ENCODE measurements around the gene CXCL14. TPM values are rescaled to one million over a fixed set of nuclear protein-coding genes. Genes with fewer than 3 reads are reported as not detected.

Gene CXCL14
- total RNA-seq, 2 donors from 2014 or later: 2.2 to 2.4 TPM

- H3K36me3 ChIP-seq: no peaks in the 10 kb centered on the region
- WGBS: 90% methylated on average over 9 of the region's 9 CpGs
- intact Hi-C loops (cut with DNase I): no loop called here
- H3K4me1 ChIP-seq (replicated peaks): no peaks in the 10 kb centered on the region
- no peak for TF ChIP-seq CTCF (IDR thresholded peaks at IDR 0.05)
- no peak for TF ChIP-seq POLR2AphosphoS5 (IDR thresholded peaks at IDR 0.05)
- no peak for TF ChIP-seq POLR2A (IDR thresholded peaks at IDR 0.05)
- no peak for DNase-seq (ENCODE audit: low spot score)
- no peaks in the 10 kb centered on the region for H3K9me3 ChIP-seq
- H3K27ac ChIP-seq: no peak overlapping the region
- H3K4me3 ChIP-seq: no peak overlapping the region
- peaks cover 2% of the 10 kb centered on the region for H3K27me3 ChIP-seq (replicated peaks; ENCODE audit: insufficient read depth)
These were observed 6.9 kb downstream of the CXCL14 start for GRCh38 chr5:135571902-135572301.

GRCh38 chr5:135571066-135571609 is 7.7 kb downstream of the CXCL14 start:
- intact Hi-C loops (cut with DNase I): no loop called here
- Histone ChIP-seq H3K27me3 (replicated peaks; ENCODE audit: insufficient read depth) (no peaks in the 10 kb centered on the region), H3K27ac (no peak overlapping the region), H3K4me3 (no peak overlapping the region), H3K9me3 (no peaks in the 10 kb centered on the region), H3K4me1 (replicated peaks) (no peaks in the 10 kb centered on the region), H3K36me3 (no peaks in the 10 kb centered on the region)
- no peak for TF ChIP-seq POLR2AphosphoS5 (IDR thresholded peaks at IDR 0.05)
- no peak for TF ChIP-seq CTCF (IDR thresholded peaks at IDR 0.05)
- no peak for TF ChIP-seq POLR2A (IDR thresholded peaks at IDR 0.05)
- DNase-seq (ENCODE audit: low spot score): no peak
- 45% methylated on average over 10 of the region's 10 CpGs for WGBS

GRCh38 chr5:135570453-135570764 is 8.4 kb downstream of the CXCL14 start:
- Histone ChIP-seq H3K9me3 (no peaks in the 10 kb centered on the region), H3K36me3 (no peaks in the 10 kb centered on the region), H3K4me3 (no peak overlapping the region), H3K27ac (no peak overlapping the region), H3K27me3 (replicated peaks; ENCODE audit: insufficient read depth) (no peaks in the 10 kb centered on the region), H3K4me1 (replicated peaks) (no peaks in the 10 kb centered on the region)
- intact Hi-C loops (cut with DNase I): no loop called here
- TF ChIP-seq CTCF (IDR thresholded peaks at IDR 0.05): no peak
- no peak for TF ChIP-seq POLR2A (IDR thresholded peaks at IDR 0.05)
- TF ChIP-seq POLR2AphosphoS5 (IDR thresholded peaks at IDR 0.05): no peak
- no peak for DNase-seq (ENCODE audit: low spot score)
- 16% methylated on average over 3 of the region's 3 CpGs for WGBS

- Histone ChIP-seq H3K9me3 (no peaks in the 10 kb centered on the region), H3K27ac (no peak overlapping the region), H3K36me3 (no peaks in the 10 kb centered on the region), H3K4me3 (no peak overlapping the region), H3K4me1 (replicated peaks) (no peaks in the 10 kb centered on the region), H3K27me3 (replicated peaks; ENCODE audit: insufficient read depth) (no peaks in the 10 kb centered on the region)
- DNase-seq (ENCODE audit: low spot score): no peak
- TF ChIP-seq POLR2A (IDR thresholded peaks at IDR 0.05): no peak
- TF ChIP-seq CTCF (IDR thresholded peaks at IDR 0.05): peak in 1 of 4 experiments; percentile 38
- TF ChIP-seq POLR2AphosphoS5 (IDR thresholded peaks at IDR 0.05): no peak
- intact Hi-C loops (cut with DNase I): loop anchor here (10.0 kb wide), 1 partner anchor 645 kb away; no protein-coding TSS in a partner anchor
- WGBS: 67% methylated on average over 10 of the region's 10 CpGs
These were observed 8.9 kb downstream of the CXCL14 start for GRCh38 chr5:135569755-135570452.

GRCh38 chr5:135568923-135569360 is 9.8 kb downstream of the CXCL14 start:
- TF ChIP-seq POLR2A (IDR thresholded peaks at IDR 0.05) (no peak), POLR2AphosphoS5 (IDR thresholded peaks at IDR 0.05) (no peak), CTCF (IDR thresholded peaks at IDR 0.05) (no peak)
- DNase-seq (ENCODE audit: low spot score): no peak
- Histone ChIP-seq H3K4me3 (no peak overlapping the region), H3K4me1 (replicated peaks) (no peaks in the 10 kb centered on the region), H3K27me3 (replicated peaks; ENCODE audit: insufficient read depth) (no peaks in the 10 kb centered on the region), H3K36me3 (no peaks in the 10 kb centered on the region), H3K27ac (no peak overlapping the region), H3K9me3 (no peaks in the 10 kb centered on the region)
- 49% methylated on average over 5 of the region's 5 CpGs for WGBS
- intact Hi-C loops (cut with DNase I): loop anchor here (10.0 kb wide), 1 partner anchor 646 kb away; no protein-coding TSS in a partner anchor
